ENCODE data around the gene COQ7. TPM values are rescaled to one million over a fixed set of nuclear protein-coding genes. Genes with fewer than 3 reads are reported as not detected.

The COQ7 gene
- total RNA-seq, 1 donor from 2014 or later = 40.4 TPM

GRCh38 chr16:19084139-19084538 lies 16.7 kb downstream of the COQ7 start:
- no peak for ATAC-seq
- intact Hi-C loops (cut with DNase I) = no loop called here
- no peak for DNase-seq (ENCODE audit: missing footprints)

GRCh38 chr16:19084879-19085278 lies 17.5 kb downstream of the COQ7 start:
- no peak for DNase-seq (ENCODE audit: missing footprints)
- ATAC-seq = no peak
- intact Hi-C loops (cut with DNase I) = loop anchor here (5.0 kb wide), 2 partner anchors 82 to 417 kb away; partner anchors contain the start of gene SYT17

DNA sequence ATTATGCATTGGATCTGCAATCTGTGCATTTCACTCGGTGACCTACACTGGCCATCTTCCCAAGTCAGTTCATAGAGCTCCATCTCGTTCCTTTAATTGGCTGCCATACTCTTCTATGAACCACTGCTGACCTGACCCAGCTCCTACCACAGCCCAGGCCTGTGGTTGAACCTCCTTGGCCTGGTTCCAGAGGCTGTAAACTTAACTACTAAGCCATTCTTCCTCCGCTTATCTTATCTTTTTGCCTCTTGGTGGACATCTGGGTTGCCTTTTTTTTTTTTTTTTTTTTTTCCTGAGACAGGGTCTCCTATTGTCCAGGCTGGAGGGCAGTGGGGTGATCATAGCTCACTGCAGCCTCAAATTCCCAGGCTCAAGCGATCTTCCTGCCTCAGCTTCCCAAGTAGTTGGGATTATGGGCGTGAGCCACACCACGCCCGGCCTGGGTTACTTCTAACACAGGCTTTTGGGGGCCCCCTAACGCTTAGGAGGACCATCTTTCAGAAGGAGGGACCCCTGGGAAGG lies 18.3 kb downstream of the COQ7 start:
- intact Hi-C loops (cut with DNase I) = loop anchor here (1.0 to 5.0 kb wide), 4 partner anchors 82 to 417 kb away; partner anchors contain the start of gene SYT17
- ATAC-seq (no peak), DNase-seq (ENCODE audit: missing footprints) (no peak)

GRCh38 chr16:19086322-19087199 lies 19.1 kb downstream of the COQ7 start:
- peak; percentile 95 for DNase-seq (ENCODE audit: missing footprints)
- peak; percentile 98 for ATAC-seq
- intact Hi-C loops (cut with DNase I) = loop anchor here (1.0 to 5.0 kb wide), 4 partner anchors 81 to 416 kb away; partner anchors contain the start of gene SYT17

GRCh38 chr16:19088341-19088916 lies 21.0 kb downstream of the COQ7 start:
- DNase-seq (ENCODE audit: missing footprints) = no peak
- no peak for ATAC-seq

GRCh38 chr16:19089410-19089955 lies 22.1 kb downstream of the COQ7 start:
- intact Hi-C loops (cut with DNase I) = loop anchor here (5.0 kb wide), 2 partner anchors 78 to 413 kb away; partner anchors contain the start of gene SYT17
- DNase-seq (ENCODE audit: missing footprints) (no peak), ATAC-seq (no peak)

More at GRCh38 chr16:19088341-19088916, 21.0 kb downstream of the COQ7 start:
- intact Hi-C loops (cut with DNase I) = loop anchor here (5.0 kb wide), 2 partner anchors 79 to 414 kb away; partner anchors contain the start of gene SYT17

DNA sequence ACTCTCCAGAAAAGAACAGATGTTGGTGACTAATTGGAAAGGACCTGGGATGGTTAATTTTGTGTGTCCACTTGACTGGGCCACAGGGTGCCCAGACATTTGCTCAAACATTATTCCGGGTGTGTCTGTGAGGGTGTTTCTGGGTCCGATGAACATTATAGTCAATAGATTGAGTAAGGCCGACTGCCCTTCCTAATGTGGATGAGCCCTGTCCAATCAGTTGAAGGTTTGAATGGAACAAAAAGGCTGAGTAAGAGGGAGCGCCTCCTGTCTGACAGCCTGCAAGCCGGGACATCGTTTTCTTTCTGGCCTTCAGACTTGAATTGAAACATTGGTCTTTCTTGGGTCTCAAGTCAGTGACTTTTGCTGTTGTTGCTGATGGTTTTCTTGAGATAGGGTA lies 23.5 kb downstream of the COQ7 start:
- intact Hi-C loops (cut with DNase I) = no loop called here
- no peak for ATAC-seq

GRCh38 chr16:19092653-19093410 lies 25.4 kb downstream of the COQ7 start:
- no peak for DNase-seq (ENCODE audit: missing footprints)
- intact Hi-C loops (cut with DNase I) = no loop called here
- no peak for ATAC-seq

More for the DNA sequence above, 23.5 kb downstream of the COQ7 start:
- no peak for DNase-seq (ENCODE audit: missing footprints)

DNA sequence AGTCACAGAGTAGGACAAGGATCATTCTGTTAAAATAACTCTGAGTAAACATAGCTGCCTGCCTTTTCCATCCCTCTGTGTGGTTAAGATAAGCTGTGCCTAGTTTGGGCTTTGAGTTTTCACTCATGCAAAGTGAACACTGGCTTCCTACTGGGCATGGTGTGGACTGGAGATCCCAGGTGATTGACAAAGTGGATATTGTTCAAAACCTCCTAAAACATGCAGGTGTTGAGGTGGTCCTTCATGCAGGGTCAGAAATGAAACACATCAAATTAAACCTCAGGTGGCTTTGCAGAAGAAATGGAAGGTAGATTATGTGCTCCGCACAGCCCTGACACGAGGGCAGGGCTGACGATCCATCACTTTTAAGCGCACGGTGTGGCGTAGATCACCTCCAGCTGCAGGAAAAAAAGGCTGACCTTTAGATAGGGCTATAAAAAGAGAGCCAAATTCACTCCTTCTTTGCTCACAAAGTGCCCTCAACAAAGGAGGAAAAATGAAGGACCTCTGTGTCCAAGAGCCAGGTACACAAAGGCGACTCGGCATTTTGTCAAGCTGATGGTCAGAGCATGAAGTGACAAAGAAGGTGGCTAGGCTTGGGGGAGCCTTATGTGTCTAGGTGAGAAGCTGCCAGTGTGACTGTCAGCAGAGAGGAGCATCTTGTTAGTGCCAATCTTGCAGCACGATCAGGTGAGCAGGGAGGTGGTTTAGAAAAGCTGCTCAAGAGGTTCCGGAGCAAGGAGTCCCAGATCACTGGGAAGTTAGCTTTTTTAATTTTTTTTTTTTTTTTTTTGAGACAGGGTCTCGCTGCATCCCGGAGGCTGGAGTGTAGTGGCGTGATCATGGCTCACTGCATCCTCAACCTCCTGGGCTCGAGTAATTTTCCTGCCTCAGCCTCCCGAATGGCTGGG lies 26.5 kb downstream of the COQ7 start:
- ATAC-seq = no peak
- intact Hi-C loops (cut with DNase I) = no loop called here

DNA sequence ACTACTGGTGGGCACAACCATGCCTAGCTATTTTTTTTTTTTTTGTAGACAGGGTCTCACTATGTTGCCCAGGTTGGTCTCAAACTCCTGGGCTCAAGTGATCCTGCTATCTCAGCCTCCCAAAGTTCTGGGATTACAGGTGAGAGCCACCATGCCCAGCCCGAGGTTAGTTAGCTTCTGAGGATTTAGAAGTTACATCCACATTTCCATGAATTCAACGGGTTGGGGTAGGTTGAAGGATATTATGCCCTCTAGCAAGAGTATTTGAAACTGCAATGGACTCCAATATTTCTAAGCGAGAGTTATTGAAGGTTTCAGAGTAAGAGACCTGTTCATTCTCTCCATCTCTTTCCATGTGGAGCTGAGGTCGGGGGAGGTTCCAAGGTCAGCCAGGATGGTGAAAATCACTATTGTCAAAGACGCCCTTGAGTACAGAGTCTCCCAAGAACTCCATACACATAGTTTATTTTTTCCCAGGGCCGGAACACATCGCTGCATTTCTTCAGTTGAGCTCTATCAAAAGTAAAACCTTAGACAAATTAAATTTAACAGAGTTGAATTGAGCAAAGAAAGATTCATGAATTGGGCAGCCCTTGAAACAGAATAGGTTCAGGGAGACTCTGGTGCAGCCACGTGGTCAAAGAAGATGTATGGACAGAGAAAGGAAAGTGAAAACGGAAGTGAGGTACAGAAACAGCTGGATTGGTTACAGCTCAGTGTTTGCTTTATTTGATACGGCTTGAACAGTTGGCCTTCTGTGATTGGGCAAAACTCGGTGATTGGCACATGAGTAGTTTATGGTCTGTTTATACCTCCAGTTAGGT lies 27.3 kb downstream of the COQ7 start:
- intact Hi-C loops (cut with DNase I) = no loop called here
- ATAC-seq (no peak), DNase-seq (ENCODE audit: missing footprints) (no peak)

More for the DNA sequence above, 26.5 kb downstream of the COQ7 start:
- no peak for DNase-seq (ENCODE audit: missing footprints)

DNA sequence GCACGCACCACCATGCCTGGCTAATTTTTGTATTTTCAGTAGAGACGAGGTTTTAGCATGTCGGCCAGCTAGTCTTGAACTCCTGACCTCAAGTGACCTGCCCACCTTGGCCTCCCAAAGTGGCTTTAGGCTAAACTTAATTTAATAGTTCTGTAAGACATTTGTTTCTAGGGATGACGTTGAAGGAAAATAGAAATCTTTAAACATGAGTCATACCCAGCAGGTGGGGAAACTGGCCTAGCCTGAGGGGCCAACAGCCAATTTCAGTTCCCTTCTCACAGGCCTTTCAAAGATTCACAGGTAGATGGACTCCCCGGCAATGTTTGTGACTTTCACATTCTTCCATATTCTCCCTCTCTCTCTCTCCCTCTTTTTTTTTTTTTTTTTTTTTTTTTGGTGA lies 28.2 kb downstream of the COQ7 start:
- intact Hi-C loops (cut with DNase I) = no loop called here
- DNase-seq (ENCODE audit: missing footprints) (no peak), ATAC-seq (no peak)

DNA sequence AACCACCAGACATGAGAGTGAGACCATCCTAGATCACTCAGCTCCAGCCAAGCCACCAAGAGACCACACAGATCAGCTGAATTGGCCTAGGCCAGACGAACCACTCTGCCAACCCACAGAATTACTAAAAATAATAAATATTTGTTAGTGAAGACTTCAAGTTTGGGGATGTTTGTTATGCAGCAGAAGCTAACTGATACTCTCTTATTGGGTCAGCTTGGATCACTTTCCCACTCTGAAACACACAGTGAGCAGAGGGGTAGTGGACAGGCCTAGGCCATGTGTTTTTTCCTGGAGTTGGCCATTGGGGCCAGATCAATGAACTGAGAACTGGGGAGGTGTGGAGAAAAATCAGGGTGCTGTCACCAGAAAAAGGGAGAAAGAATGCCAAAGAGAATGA lies 30.8 kb downstream of the COQ7 start:
- intact Hi-C loops (cut with DNase I) = no loop called here
- DNase-seq (ENCODE audit: missing footprints) = no peak
- no peak for ATAC-seq

GRCh38 chr16:19102187-19102872 lies 34.9 kb downstream of the COQ7 start:
- ATAC-seq (no peak), DNase-seq (ENCODE audit: missing footprints) (no peak)
- intact Hi-C loops (cut with DNase I) = no loop called here

DNA sequence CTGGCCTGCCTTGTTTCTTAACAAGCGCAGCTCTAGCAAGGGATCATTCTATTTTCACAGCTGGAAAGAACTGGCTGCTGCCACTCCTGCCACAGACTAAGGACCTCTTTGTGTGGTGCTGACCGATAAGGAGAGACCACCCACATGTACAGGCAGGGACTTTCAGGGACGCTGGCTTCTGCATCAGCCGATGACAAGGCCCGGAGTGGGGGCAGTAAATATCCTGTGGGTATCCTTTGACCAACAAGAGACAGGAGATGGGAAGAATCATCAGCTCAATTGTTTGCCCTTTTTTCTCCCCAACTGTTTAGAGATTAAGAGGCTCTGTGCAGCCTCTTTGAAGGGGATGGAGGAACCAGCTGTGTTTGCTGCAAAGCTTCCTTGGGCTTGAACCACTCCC lies 37.2 kb downstream of the COQ7 start:
- intact Hi-C loops (cut with DNase I) = no loop called here
- DNase-seq (ENCODE audit: missing footprints) (no peak), ATAC-seq (no peak)

GRCh38 chr16:19105131-19105530 lies 37.7 kb downstream of the COQ7 start:
- ATAC-seq (no peak), DNase-seq (ENCODE audit: missing footprints) (no peak)
- intact Hi-C loops (cut with DNase I) = no loop called here

DNA sequence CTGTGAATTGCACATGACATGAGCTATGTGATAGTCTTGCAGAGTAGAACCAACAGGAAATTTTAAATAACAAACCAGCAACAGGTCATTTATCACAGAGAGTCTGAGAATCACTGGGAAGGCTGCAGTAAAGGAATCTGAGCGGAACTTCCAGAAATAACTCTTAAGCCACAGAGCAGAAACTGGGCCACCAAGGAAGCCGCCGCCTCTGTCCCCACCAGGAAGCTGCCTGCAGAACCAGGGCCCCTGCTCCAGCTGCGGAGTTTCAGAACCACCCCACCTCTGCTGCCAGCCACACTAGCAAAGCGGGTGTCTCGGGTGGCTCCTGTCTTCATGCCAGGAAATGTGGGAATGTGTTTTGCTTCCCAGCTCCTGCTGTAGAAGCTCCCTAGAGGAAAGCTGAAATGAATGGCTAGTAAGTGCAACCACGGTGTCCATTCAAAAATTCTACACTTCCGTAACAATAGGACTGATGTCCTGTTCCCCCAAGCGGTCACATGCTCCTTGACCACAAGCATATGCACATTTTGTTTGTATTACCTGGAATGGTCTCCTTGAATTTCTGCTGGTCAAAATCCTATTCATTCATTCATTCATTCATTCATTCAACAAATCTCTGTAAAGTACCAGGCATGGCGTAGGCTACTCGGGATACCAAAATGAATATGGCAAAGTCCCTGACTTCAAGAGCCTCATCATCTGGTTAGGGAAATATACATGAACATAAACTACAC lies 38.6 kb downstream of the COQ7 start:
- no peak for DNase-seq (ENCODE audit: missing footprints)
- no peak for ATAC-seq
- intact Hi-C loops (cut with DNase I) = no loop called here

Data from Right ventricle myocardium inferior (tissue), 1 donor.